Coronary artery (tissue), 2 donors: Measurements from ENCODE around the gene GANAB.
A peak's percentile ranks its signal among the peaks of the same experiment; 100 is the strongest.

Experiments used
- DNase-seq: peaks from one replicate; pipeline ENCODE4 v3.0.0-alpha.2; 2017; ENCODE audit warnings: low spot score
- H3K27ac ChIP-seq, 2 donors: fragments of 200-600 bp; sonication (generic); one replicate each; pipeline ENCODE4 v1.5.1; 2016 to 2019
- H3K4me3 ChIP-seq: fragments of 200-600 bp; sonication (generic); 2 replicates; pipeline ENCODE4 v1.5.1; 2016; ENCODE audit warnings: mild to moderate bottlenecking, moderate library complexity
- CTCF ChIP-seq: fragments of 200-600 bp; sonication (generic); IDR thresholded peaks from one replicate; pipeline ENCODE4 v1.5.1; 2019; ENCODE audit warnings: antibody characterized with exemption

GANAB gene

GRCh38 chr11:62602141-62603071 is 44.0 kb downstream of the GANAB start:
- peak; percentile 87 for DNase-seq
- H3K4me3 ChIP-seq: peak overlapping the region; percentile 90
- peak; percentile 27 for TF ChIP-seq CTCF
- H3K27ac ChIP-seq: peak overlapping the region; percentile 87 to 97

GRCh38 chr11:62601372-62602140 is 44.9 kb downstream of the GANAB start, which contains the start of gene MTA2:
Gene MTA2, minus strand, starts transcription at chr11:62601865. Its CDS starts 415 bp downstream, at chr11:62601450.
- no peak for TF ChIP-seq CTCF
- Histone ChIP-seq H3K27ac (peak within 1 kb of the TSS; percentile 87 to 97), H3K4me3 (peak within 1 kb of the TSS; percentile 90)
- peak; percentile 99 for DNase-seq

GRCh38 chr11:62601122-62601371 is 45.4 kb downstream of the GANAB start:
- no peak for TF ChIP-seq CTCF
- DNase-seq: no peak
- Histone ChIP-seq H3K4me3 (peak overlapping the region; percentile 90), H3K27ac (peak overlapping the region; percentile 87 to 97)

- TF ChIP-seq CTCF: no peak
- DNase-seq: no peak
These were observed 45.9 kb downstream of the GANAB start for GRCh38 chr11:62600367-62601121.

GRCh38 chr11:62599901-62600300 is 46.5 kb downstream of the GANAB start:
- Histone ChIP-seq H3K4me3 (peak overlapping the region; percentile 90), H3K27ac (peak overlapping the region; percentile 12 to 97)
- DNase-seq: no peak
- no peak for TF ChIP-seq CTCF

More at GRCh38 chr11:62600367-62601121, 45.9 kb downstream of the GANAB start:
- Histone ChIP-seq H3K27ac (peak overlapping the region; percentile 87 to 97), H3K4me3 (peak overlapping the region; percentile 90)

- no peak for TF ChIP-seq CTCF
- peak; percentile 99 for DNase-seq
- Histone ChIP-seq H3K27ac (peak overlapping the region; percentile 12 to 97), H3K4me3 (peak overlapping the region; percentile 90)
These were observed 47.2 kb downstream of the GANAB start for GRCh38 chr11:62599069-62599696.
